ENCODE results near the gene TEX44. TPM values are rescaled to one million over a fixed set of nuclear protein-coding genes. Genes with fewer than 3 reads are reported as not detected.

TEX44 gene
- total and polyA plus RNA-seq, 3 experiments from 2014 or later: not detected

GRCh38 chr2:231589656-231590055 lies 3.0 kb upstream of the TEX44 start:
- no peaks in the 10 kb centered on the region for H3K36me3 Mint-ChIP-seq
- H3K36me3 ChIP-seq (ENCODE audit: insufficient read depth, low read length): no peaks in the 10 kb centered on the region
- H3K27me3 ChIP-seq (ENCODE audit: insufficient read depth, low read length, poor library complexity, severe bottlenecking): no peaks in the 10 kb centered on the region
- no peak overlapping the region for H3K27ac ChIP-seq (ENCODE audit: low read depth, low read length)
- no peaks in the 10 kb centered on the region for H3K9me3 ChIP-seq (ENCODE audit: low read length)
- POLR2A ChIA-PET: no interaction called here
- H3K4me3 ChIP-seq (ENCODE audit: low read length): no peak overlapping the region
- no peak overlapping the region for H3K27ac Mint-ChIP-seq
- CTCF ChIA-PET: interaction anchor here (1.0 to 1.4 kb wide), 2 partner anchors 12 to 17 kb away, joined by 3 to 4 read pairs; no protein-coding TSS in a partner anchor
- no peaks in the 10 kb centered on the region for H3K9me3 Mint-ChIP-seq
- no peaks in the 10 kb centered on the region for H3K4me1 ChIP-seq (ENCODE audit: insufficient read depth, low read length)
- no peak for DNase-seq
- H3K4me1 Mint-ChIP-seq: no peaks in the 10 kb centered on the region
- peaks cover 3 to 6% of the 10 kb centered on the region in 2 donors for H3K27me3 Mint-ChIP-seq
- H3K4me3 Mint-ChIP-seq: no peak overlapping the region

- Histone ChIP-seq H3K36me3 (ENCODE audit: insufficient read depth, low read length) (no peaks in the 10 kb centered on the region), H3K4me3 (ENCODE audit: low read length) (no peak overlapping the region), H3K27ac (ENCODE audit: low read depth, low read length) (no peak overlapping the region), H3K9me3 (ENCODE audit: low read length) (no peaks in the 10 kb centered on the region), H3K4me1 (ENCODE audit: insufficient read depth, low read length) (no peaks in the 10 kb centered on the region), H3K27me3 (ENCODE audit: insufficient read depth, low read length, poor library complexity, severe bottlenecking) (no peaks in the 10 kb centered on the region)
- POLR2A ChIA-PET: no interaction called here
- Mint-ChIP-seq H3K9me3 (no peaks in the 10 kb centered on the region), H3K36me3 (no peaks in the 10 kb centered on the region), H3K27ac (no peak overlapping the region), H3K27me3 (peaks cover 1 to 6% of the 10 kb centered on the region in 2 donors), H3K4me3 (no peak overlapping the region), H3K4me1 (no peaks in the 10 kb centered on the region)
- no peak for DNase-seq
- CTCF ChIA-PET: interaction anchor here (0.9 to 1.6 kb wide), 2 partner anchors 11 to 139 kb away, joined by 3 to 6 read pairs; no protein-coding TSS in a partner anchor
Measured at GRCh38 chr2:231590614-231591013, 2.0 kb upstream of the TEX44 start.

DNA sequence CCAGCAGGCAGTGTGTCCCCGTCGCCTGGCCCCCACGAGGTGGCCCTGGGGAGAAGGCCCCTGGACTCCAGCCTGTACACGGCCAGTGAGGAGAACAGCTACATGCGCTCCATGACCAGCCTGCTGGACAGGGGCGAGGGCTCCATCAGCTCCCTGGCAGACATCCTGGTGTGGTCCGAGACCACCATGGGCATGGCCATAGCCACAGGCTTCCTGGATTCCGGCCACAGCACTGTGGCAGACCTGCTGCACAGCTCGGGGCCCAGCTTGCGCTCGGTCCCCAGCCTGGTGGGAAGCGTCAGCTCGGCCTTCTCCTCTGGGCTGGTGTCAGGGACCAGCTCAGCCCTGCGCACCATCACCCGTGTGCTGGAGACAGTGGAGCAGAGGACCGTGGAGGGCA lies 1.0 kb downstream of the TEX44 start:
- Histone ChIP-seq H3K4me3 (ENCODE audit: low read length) (no peak overlapping the region), H3K4me1 (ENCODE audit: insufficient read depth, low read length) (no peaks in the 10 kb centered on the region), H3K27ac (ENCODE audit: low read depth, low read length) (no peak overlapping the region), H3K27me3 (ENCODE audit: insufficient read depth, low read length, poor library complexity, severe bottlenecking) (no peaks in the 10 kb centered on the region), H3K36me3 (ENCODE audit: insufficient read depth, low read length) (no peaks in the 10 kb centered on the region), H3K9me3 (ENCODE audit: low read length) (no peaks in the 10 kb centered on the region)
- ChIA-PET CTCF (interaction anchor here (0.9 kb wide), 1 partner anchor 8 kb away, joined by 3 read pairs; no protein-coding TSS in a partner anchor), POLR2A (no interaction called here)
- H3K9me3 Mint-ChIP-seq: no peaks in the 10 kb centered on the region
- H3K27ac Mint-ChIP-seq: no peak overlapping the region
- no peak for DNase-seq
- H3K4me3 Mint-ChIP-seq: no peak overlapping the region
- H3K27me3 Mint-ChIP-seq: no peaks in the 10 kb centered on the region
- H3K36me3 Mint-ChIP-seq: no peaks in the 10 kb centered on the region
- no peaks in the 10 kb centered on the region for H3K4me1 Mint-ChIP-seq

DNA sequence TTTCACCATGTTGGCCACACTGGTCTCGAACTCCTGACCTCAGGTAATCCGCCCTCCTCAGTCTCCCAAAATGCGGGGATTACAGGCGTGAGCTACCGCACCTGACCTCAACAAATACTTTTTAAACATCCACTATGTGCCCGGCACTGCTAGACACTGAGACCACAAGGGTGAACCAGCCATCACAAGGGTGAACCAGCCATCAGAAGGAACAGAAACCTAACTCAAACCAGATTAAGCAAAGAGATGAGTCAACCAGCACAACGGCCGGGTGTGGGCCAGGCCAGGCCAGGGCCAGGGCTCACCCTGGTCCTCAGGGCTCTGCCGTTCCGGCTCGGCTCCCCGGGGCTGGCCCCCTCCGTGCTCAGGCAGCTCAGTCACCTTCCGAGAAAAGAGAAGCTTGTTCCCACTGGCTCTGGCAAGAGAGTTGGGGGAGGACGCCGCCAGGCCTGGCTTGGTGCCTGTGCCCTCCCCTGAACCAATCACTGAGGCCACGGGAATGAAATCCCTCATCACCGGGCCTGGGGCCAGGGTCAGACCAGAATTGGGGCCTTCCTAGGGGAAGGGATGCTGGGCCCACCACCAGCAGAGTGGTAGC lies 4.4 kb downstream of the TEX44 start:
- DNase-seq: no peak
- H3K4me3 ChIP-seq (ENCODE audit: low read length): no peak overlapping the region
- Mint-ChIP-seq H3K4me1 (peaks cover 2 to 5% (median 3%) of the 10 kb centered on the region in 3 donors), H3K4me3 (no peak overlapping the region), H3K27me3 (no peaks in the 10 kb centered on the region), H3K9me3 (no peaks in the 10 kb centered on the region), H3K27ac (peak overlapping the region in 1 of 8 donors; percentile 62), H3K36me3 (no peaks in the 10 kb centered on the region)
- H3K27ac ChIP-seq (ENCODE audit: low read depth, low read length): no peak overlapping the region
- CTCF ChIA-PET: interaction anchor here (1.5 kb wide), 1 partner anchor 114 kb away, joined by 5 read pairs; no protein-coding TSS in a partner anchor
- no peaks in the 10 kb centered on the region for H3K4me1 ChIP-seq (ENCODE audit: insufficient read depth, low read length)
- POLR2A ChIA-PET: no interaction called here
- H3K36me3 ChIP-seq (ENCODE audit: insufficient read depth, low read length): no peaks in the 10 kb centered on the region
- no peaks in the 10 kb centered on the region for H3K9me3 ChIP-seq (ENCODE audit: low read length)
- H3K27me3 ChIP-seq (ENCODE audit: insufficient read depth, low read length, poor library complexity, severe bottlenecking): no peaks in the 10 kb centered on the region

- no peak for DNase-seq
- Mint-ChIP-seq H3K4me3 (no peak overlapping the region), H3K27me3 (no peaks in the 10 kb centered on the region), H3K9me3 (no peaks in the 10 kb centered on the region), H3K4me1 (peaks cover 2 to 5% (median 3%) of the 10 kb centered on the region in 3 donors), H3K27ac (no peak overlapping the region), H3K36me3 (no peaks in the 10 kb centered on the region)
- H3K27ac ChIP-seq (ENCODE audit: low read depth, low read length): no peak overlapping the region
- H3K9me3 ChIP-seq (ENCODE audit: low read length): no peaks in the 10 kb centered on the region
- no peaks in the 10 kb centered on the region for H3K4me1 ChIP-seq (ENCODE audit: insufficient read depth, low read length)
- CTCF ChIA-PET: interaction anchor here (1.1 to 4.5 kb wide), 3 partner anchors 11 to 115 kb away, joined by 3 to 49 read pairs (median 5); no protein-coding TSS in a partner anchor
- POLR2A ChIA-PET: no interaction called here
- no peaks in the 10 kb centered on the region for H3K36me3 ChIP-seq (ENCODE audit: insufficient read depth, low read length)
- no peaks in the 10 kb centered on the region for H3K27me3 ChIP-seq (ENCODE audit: insufficient read depth, low read length, poor library complexity, severe bottlenecking)
- no peak overlapping the region for H3K4me3 ChIP-seq (ENCODE audit: low read length)
Measured at GRCh38 chr2:231597627-231598026, 5.0 kb downstream of the TEX44 start.

DNA sequence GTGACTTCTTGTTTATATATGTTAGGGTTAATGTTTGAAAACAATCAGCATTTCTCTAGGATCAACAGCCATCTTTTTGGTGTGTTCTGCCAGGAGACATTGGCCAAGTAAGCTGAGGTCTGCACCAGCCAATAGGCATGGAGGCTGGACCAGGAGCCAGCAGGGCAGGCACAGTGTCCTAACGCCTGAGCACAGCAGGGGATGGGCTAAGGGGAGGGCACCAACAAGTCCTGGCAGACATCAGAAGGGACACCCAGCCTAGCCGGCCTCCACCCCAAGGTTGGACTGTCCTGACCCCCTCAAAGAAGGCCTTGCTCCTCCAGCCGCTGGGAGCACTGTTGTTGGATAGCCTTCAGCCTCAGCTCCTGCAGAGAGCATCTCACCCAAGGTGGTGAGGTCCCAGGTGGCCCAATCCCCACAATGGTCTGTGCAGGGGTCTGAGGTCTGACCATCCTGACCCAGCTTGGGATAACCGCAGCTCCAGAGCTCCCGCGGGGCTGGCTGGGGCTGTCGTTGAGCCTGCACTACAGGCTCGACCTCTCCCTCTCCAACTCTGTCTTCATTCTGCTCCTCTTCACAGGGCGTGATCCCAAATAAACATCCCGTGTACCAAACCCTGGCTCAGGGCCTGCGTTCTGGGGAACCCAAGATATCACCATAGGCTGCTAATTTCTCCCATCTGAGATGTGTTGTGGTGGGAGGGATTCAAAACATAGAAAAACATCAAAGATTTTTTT lies 8.1 kb downstream of the TEX44 start:
- H3K4me3 Mint-ChIP-seq: no peak overlapping the region
- no peak for DNase-seq
- CTCF ChIA-PET: interaction anchor here (0.6 to 4.5 kb wide), 27 partner anchors 8 to 176 kb away, joined by 3 to 49 read pairs (median 4); partner anchors contain the start of gene NMUR1

GRCh38 chr2:231601356-231602229 lies 8.9 kb downstream of the TEX44 start:
- no peak overlapping the region for H3K27ac ChIP-seq (ENCODE audit: low read depth, low read length)
- H3K9me3 Mint-ChIP-seq: no peaks in the 10 kb centered on the region
- H3K27ac Mint-ChIP-seq: peak overlapping the region in 6 of 8 donors; percentile 84 to 95 (median 93)
- no peaks in the 10 kb centered on the region for H3K9me3 ChIP-seq (ENCODE audit: low read length)
- no peaks in the 10 kb centered on the region for H3K36me3 ChIP-seq (ENCODE audit: insufficient read depth, low read length)
- peak; percentile 57 to 82 (median 69) for DNase-seq
- H3K4me1 Mint-ChIP-seq: peaks cover 5 to 15% (median 11%) of the 10 kb centered on the region in 3 donors
- no peaks in the 10 kb centered on the region for H3K27me3 ChIP-seq (ENCODE audit: insufficient read depth, low read length, poor library complexity, severe bottlenecking)
- peaks cover 0 to 1% of the 10 kb centered on the region in 2 donors for H3K27me3 Mint-ChIP-seq
- no peak overlapping the region for H3K4me3 ChIP-seq (ENCODE audit: low read length)
- CTCF ChIA-PET: interaction anchor here (0.6 to 4.5 kb wide), 29 partner anchors 8 to 175 kb away, joined by 3 to 49 read pairs (median 4); partner anchors contain the start of gene NMUR1
- POLR2A ChIA-PET: interaction anchor here (0.6 kb wide), 1 partner anchor 137 kb away, joined by 3 read pairs; the partner anchor contains the start of gene NCL
- H3K36me3 Mint-ChIP-seq: no peaks in the 10 kb centered on the region
- peak overlapping the region in 2 of 7 donors; percentile 23 to 81 for H3K4me3 Mint-ChIP-seq
- peaks cover 8% of the 10 kb centered on the region for H3K4me1 ChIP-seq (ENCODE audit: insufficient read depth, low read length)

More for the DNA sequence above, 8.1 kb downstream of the TEX44 start:
- no peaks in the 10 kb centered on the region for H3K27me3 ChIP-seq (ENCODE audit: insufficient read depth, low read length, poor library complexity, severe bottlenecking)
- no peak overlapping the region for H3K4me3 ChIP-seq (ENCODE audit: low read length)
- H3K4me1 ChIP-seq (ENCODE audit: insufficient read depth, low read length): peaks cover 8% of the 10 kb centered on the region
- Mint-ChIP-seq H3K4me1 (peaks cover 5 to 15% (median 11%) of the 10 kb centered on the region in 3 donors), H3K9me3 (no peaks in the 10 kb centered on the region), H3K27me3 (peaks cover 0 to 1% of the 10 kb centered on the region in 2 donors), H3K27ac (peak overlapping the region in 3 of 8 donors; percentile 1 to 86 (median 78)), H3K36me3 (no peaks in the 10 kb centered on the region)
- H3K9me3 ChIP-seq (ENCODE audit: low read length): no peaks in the 10 kb centered on the region
- H3K36me3 ChIP-seq (ENCODE audit: insufficient read depth, low read length): no peaks in the 10 kb centered on the region
- POLR2A ChIA-PET: interaction anchor here (0.6 kb wide), 1 partner anchor 136 kb away, joined by 3 read pairs; the partner anchor contains the start of gene NCL
- H3K27ac ChIP-seq (ENCODE audit: low read depth, low read length): no peak overlapping the region

Measured in CD8-positive, alpha-beta memory T cell (primary cell).